ENCODE measurements around the gene KEAP1. TPM values are rescaled to one million over a fixed set of nuclear protein-coding genes. Genes with fewer than 3 reads are reported as not detected.
"Not testable (repeated sequence)": the region's sequence is repeated elsewhere in the genome, so short reads cannot be mapped to it uniquely, and the experiment has no call there.

KEAP1 gene
- total RNA-seq, 4 donors from 2014 or later = 66.2 to 86.9 (median 76.4) TPM

DNA sequence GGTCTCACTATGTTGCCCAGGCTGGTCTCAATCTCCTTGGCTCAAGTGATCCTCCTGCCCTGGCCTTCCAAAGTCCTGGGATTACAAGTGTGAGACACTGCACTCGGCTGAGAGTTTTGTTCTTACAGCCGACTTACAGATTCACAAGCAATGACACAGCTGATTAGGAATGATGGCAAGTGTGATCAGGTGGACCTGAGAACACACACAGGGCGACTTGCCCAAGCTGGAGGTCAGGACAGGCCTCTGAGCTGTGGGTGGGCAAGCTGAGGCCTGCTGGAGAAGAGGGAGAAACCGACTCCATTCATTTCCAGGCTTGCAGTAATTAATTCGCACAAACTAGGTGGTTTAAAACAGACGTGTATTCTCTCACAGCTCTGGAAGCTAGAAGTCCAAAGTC lies 32.5 kb upstream of the KEAP1 start:
- intact Hi-C loops (cut with DNase I) = no loop called here
- 31 to 55% methylated on average over 5 to 6 of the region's 6 CpGs for WGBS, 2 donors

DNA sequence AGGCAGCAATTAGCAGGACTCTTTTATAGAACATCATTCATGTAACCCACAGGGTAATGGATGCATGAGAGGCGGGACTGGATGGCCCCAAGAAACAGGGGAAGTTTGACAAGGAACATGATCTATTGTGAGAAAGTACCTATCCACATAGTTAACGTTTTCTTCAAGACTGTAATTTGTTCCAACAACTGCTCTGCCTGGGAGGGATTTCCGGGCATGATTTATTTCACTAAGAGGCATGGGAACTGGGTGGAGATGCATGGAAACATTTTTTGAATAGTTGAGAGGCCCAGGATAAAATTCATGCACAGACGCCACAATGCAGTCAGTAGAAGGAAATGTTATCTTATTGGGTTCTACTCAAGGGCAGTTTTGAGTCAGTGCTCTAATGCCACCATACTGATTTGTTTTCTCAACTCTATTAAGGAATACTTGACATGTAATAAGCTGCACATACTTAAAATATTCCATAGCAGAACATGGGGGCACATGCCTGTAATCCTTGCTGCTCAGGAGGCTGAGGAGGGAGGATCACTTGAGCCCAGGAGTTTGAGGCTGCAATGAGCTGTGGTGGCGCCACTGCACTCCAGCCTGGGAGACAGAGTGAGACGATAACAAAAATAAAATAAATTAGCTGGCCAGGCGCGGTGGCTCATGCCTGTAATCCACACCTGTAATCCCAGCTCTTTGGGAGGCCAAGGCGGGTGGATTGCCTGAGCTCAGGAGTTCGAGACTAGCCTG lies 30.7 kb upstream of the KEAP1 start:
- WGBS, 2 donors = 44 to 51% methylated on average over 10 of the region's 10 CpGs
- Histone ChIP-seq H3K4me3 (no peak overlapping the region), H3K9me3 (no peaks in the 10 kb centered on the region), H3K27me3 (peaks cover 0 to 11% (median 0%) of the 10 kb centered on the region in 4 donors), H3K27ac (peak overlapping the region; percentile 70 to 75 (median 74)), H3K4me1 (peaks cover 0 to 32% (median 12%) of the 10 kb centered on the region in 3 donors), H3K36me3 (no peaks in the 10 kb centered on the region)
- intact Hi-C loops (cut with DNase I) = no loop called here
- TF ChIP-seq, protein P1, sequence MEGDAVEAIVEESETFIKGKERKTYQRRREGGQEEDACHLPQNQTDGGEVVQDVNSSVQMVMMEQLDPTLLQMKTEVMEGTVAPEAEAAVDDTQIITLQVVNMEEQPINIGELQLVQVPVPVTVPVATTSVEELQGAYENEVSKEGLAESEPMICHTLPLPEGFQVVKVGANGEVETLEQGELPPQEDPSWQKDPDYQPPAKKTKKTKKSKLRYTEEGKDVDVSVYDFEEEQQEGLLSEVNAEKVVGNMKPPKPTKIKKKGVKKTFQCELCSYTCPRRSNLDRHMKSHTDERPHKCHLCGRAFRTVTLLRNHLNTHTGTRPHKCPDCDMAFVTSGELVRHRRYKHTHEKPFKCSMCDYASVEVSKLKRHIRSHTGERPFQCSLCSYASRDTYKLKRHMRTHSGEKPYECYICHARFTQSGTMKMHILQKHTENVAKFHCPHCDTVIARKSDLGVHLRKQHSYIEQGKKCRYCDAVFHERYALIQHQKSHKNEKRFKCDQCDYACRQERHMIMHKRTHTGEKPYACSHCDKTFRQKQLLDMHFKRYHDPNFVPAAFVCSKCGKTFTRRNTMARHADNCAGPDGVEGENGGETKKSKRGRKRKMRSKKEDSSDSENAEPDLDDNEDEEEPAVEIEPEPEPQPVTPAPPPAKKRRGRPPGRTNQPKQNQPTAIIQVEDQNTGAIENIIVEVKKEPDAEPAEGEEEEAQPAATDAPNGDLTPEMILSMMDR (IDR thresholded peaks at IDR 0.05) = no peak
- no peak for TF ChIP-seq POLR2A (IDR thresholded peaks at IDR 0.05)
- no peak for DNase-seq

More for the DNA sequence above, 32.5 kb upstream of the KEAP1 start:
- no peak overlapping the region for H3K4me3 ChIP-seq
- TF ChIP-seq, protein P1 (IDR thresholded peaks at IDR 0.05) = no peak
- no peak for TF ChIP-seq POLR2A (IDR thresholded peaks at IDR 0.05)
- no peaks in the 10 kb centered on the region for H3K36me3 ChIP-seq
- H3K9me3 ChIP-seq = no peaks in the 10 kb centered on the region
- no peak for DNase-seq
- peaks cover 0 to 17% (median 0%) of the 10 kb centered on the region in 4 donors for H3K27me3 ChIP-seq
- H3K27ac ChIP-seq = peak overlapping the region; percentile 45 to 75 (median 71)
- peaks cover 0 to 32% (median 12%) of the 10 kb centered on the region in 3 donors for H3K4me1 ChIP-seq

DNA sequence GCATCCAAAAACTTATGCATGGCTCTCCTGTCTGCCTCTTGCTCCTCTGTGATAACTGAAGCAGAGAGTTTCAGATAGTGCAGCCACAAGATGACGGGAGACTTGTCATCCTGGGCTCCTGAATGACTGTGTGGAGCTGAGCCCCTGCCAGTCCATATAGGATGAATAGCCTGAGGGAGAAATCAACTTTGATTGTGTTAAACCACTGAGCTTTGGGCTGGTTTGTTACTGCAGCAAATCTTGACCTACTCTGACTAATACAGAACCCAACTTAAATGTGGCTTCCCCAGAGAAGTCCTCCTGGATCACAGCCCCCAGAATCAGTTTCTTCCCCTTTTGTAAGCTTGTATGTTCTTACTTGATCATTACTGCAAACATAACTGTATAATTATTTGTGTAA lies 29.3 kb upstream of the KEAP1 start:
- TF ChIP-seq, protein P1 (IDR thresholded peaks at IDR 0.05) = no peak
- no peak for TF ChIP-seq POLR2A (IDR thresholded peaks at IDR 0.05)
- no peak overlapping the region for H3K4me3 ChIP-seq
- peaks cover 0 to 32% (median 12%) of the 10 kb centered on the region in 3 donors for H3K4me1 ChIP-seq
- H3K27ac ChIP-seq = no peak overlapping the region
- H3K27me3 ChIP-seq = peaks cover 0 to 11% (median 0%) of the 10 kb centered on the region in 4 donors
- DNase-seq = no peak
- 67 to 100% methylated on average over 1 of the region's 1 CpG for WGBS, 2 donors
- no peaks in the 10 kb centered on the region for H3K9me3 ChIP-seq
- intact Hi-C loops (cut with DNase I) = no loop called here
- no peaks in the 10 kb centered on the region for H3K36me3 ChIP-seq

DNA sequence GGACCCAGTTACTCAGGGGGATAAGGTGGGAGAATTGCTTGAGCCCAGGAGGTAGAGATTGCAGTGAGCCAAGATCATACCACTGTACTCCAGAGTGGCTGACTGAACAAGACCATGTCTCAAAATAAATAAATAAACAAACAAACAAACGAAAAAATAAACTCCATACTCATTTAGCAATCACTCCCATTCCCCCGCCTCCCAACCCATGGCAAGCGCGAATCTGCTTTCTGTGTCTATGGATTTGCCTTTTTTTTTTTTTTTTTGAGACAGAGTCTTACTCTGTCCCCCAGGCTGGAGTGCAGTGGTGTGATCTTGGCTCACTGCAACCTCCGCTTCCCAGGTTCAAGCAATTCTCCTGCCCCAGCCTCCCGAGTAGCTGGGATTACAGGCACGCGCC lies 23.7 kb upstream of the KEAP1 start:
- 86 to 87% methylated on average over 5 to 7 of the region's 8 CpGs for WGBS, 2 donors
- intact Hi-C loops (cut with DNase I); H3K36me3 ChIP-seq; DNase-seq; H3K9me3 ChIP-seq; H3K4me3 ChIP-seq; H3K27me3 ChIP-seq; H3K27ac ChIP-seq: not testable (repeated sequence)
- peaks cover 0 to 23% (median 2%) of the 10 kb centered on the region in 3 donors for H3K4me1 ChIP-seq

DNA sequence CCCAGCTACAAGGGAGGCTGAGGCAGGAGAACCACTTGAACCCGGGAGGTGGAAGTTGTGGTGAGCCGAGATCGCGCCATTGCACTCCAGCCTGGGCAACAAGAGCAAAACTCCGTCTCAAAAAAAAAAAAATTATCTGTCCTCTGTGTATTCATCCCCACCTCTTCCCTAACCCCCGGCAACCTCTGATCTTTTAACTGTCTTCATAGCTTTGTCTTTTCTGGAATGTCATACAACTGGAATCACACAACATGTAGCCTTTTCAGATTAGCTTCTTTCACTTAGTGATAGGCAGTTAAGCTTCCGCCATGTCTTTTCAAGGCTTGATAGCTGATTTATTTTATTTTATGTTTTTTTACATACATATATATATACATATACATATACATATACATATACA lies 22.5 kb upstream of the KEAP1 start:
- DNase-seq = no peak
- H3K4me1 ChIP-seq = peaks cover 3 to 34% (median 8%) of the 10 kb centered on the region in 3 donors
- 89 to 92% methylated on average over 6 to 7 of the region's 7 CpGs for WGBS, 2 donors
- H3K36me3 ChIP-seq = no peaks in the 10 kb centered on the region
- intact Hi-C loops (cut with DNase I) = no loop called here
- H3K27ac ChIP-seq = no peak overlapping the region
- no peak overlapping the region for H3K4me3 ChIP-seq
- TF ChIP-seq, protein P1 (IDR thresholded peaks at IDR 0.05) = no peak
- TF ChIP-seq POLR2A (IDR thresholded peaks at IDR 0.05) = no peak
- no peaks in the 10 kb centered on the region for H3K9me3 ChIP-seq
- H3K27me3 ChIP-seq = no peaks in the 10 kb centered on the region

Data from esophagus squamous epithelium (tissue), 5 donors.